Left renal cortex interstitium (tissue), 4 donors: ENCODE data around the gene RFESD. TPM values are rescaled to one million over a fixed set of nuclear protein-coding genes. Genes with fewer than 3 reads are reported as not detected.

ENCODE experiments used
- DNase-seq, 4 donors: peaks; one replicate each; pipeline ENCODE4 v3.0.0-alpha.2; 2013; ENCODE audit warnings: low read depth in 4 of 4, low spot score in 2 of 4, missing footprints in 1 of 4
- polyA plus RNA-seq, 4 donors: library from polyadenylated mRNA; unstranded; fragments of 120-200 nt; gene quantifications; one replicate each; pipeline ENCODE4 v1.2.1, GENCODE V29; 2013; ENCODE audit not compliant: insufficient read length in 4 of 4

RFESD gene
- polyA plus RNA-seq, 4 donors: 3.5 to 7.1 (median 4.9) TPM

DNA sequence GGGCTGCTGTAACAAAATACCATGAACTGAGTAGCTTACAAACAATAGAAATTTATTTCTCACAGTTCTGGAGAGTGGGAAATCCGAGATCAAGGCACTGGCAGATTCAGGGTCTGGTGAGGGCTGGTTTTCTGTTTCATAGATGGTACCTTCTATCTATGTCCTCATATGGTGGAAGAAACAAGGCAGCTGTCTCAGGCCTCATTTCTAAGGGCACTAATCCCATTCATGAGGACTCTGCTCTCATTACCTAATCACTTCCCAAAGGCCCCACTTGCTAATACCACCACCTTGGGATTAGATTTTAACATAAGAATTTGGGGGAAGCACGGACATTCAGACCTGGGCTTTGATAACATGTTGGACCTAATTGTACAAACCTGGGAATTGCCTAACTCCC is 13.5 kb downstream of the RFESD start:
- DNase-seq: no peak

DNA sequence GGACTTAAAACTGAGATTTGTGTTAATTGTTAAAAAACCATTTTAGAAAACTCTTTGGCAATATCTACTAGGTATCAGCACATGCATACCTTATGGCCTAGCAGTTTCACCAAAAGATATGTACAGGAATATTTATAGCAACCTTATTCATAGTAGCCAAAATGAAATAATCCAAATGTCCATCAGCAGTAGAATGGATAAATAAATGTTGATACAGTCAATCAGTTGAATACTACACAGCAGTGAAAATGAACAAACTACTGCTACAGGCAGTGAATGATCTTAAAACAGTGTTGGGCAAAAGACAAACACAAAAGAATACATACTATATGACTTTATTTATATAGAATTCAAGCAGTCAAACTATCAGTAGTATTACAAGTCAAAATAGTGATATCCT is 16.4 kb downstream of the RFESD start:
- no peak for DNase-seq

DNA sequence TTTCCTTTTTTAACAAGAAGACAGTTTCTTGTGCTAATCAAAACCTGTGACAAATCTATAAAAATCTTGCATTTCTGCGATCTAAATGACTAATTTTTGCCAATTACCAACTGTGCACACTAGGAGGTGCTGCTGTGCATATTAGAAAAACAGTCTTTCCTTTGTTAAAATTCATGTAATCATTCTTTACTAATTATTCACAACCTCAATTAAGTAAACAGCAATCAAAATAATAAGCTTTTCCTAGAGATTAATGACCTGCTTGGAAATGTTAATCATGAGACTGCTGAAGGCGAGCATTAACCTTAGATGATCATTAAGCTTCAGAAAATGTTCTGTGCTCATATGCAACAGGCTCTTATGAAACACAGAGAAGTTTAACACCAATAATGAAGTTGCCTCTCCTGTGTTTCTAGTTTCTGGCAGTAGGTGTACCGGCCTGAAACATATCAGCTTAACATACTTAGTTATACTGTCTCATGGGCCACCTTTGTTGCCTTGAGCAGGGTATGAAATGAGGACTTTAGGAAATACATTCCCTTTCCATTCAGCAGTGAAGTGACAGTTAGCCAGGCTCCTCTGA is 17.7 kb downstream of the RFESD start:
- peak; percentile 22 to 45 (median 34) for DNase-seq

DNA sequence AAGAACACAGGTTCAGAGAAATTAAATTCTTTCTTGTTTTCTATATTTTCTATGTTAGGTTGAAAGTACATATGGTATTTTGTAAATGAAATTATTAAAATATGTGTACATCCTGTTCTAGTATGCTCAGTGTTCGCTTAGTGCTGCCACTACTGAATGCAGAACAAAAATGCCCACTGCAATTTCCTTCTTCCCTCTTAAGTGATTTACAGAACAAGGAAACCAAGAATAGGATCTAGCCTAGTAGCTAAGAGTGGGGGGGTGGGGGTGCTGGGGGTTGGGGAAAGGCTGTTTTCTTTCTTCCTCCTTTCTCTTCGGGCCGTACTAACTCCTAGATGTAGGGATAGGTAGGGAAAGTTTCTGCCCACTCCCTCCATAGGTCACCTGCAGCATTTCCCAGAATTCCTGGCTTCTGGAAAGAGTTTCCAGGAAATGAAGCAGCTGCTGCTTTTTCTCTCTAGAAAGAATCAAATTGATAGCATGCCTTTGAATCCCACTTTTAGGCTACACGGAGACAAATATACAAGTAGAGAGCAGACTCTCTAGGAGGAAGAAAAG is 20.6 kb downstream of the RFESD start:
- DNase-seq: no peak

DNA sequence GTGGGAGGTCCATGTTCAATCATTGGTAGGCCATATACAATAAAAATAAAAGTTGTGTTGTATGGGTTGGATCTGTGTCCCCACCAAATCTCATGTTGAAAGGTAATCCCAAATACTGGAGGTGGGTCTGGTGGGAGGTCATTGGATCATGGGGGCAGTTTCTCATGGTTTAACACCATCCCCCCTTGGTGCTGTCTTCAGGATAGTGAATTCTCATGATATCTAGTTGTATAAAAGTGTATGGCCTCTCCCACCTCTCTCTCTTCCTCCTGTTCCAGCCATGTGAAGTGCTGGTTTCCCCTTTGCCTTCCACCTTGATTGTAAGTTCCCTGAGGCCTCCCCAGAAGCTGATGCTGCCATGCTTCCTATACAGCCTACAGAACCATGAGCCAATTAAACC is 21.1 kb downstream of the RFESD start:
- DNase-seq: no peak

DNA sequence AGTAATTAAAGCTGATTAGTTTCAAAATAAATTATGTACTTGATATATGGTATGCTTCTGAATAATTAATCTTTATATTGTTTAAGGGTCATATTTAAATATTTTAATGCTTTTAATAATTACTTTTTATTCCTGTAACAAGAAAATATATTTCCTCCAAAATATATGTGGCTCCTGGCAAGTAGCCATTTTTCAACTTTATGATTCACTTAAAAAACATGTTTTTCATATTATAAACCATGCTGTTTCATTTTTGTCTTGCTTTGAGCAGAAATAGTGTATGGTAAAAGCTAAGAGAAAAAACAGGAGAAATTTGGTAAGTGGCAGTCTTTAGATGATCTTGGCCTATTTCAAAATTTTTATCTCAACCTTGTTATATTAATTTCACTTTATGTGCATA is 21.6 kb downstream of the RFESD start:
- no peak for DNase-seq

DNA sequence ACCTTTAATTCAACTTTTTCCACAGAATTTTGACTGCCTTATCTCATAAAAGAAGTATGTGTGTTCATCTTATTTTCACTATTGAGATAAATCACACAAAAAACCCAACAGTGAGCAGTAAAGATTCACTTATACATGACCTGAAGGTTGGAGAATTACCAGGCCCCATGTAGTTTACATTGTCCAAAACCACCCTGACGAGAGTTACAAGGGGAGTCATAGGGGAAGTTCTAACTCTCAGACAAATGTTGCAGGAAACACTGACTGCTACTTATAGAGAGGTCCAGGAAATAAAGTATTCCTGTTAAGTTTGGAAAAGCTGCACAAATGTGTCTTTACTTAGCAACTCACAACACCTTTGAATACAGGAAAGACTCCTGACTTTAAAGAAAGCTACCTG is 22.2 kb downstream of the RFESD start:
- no peak for DNase-seq

DNA sequence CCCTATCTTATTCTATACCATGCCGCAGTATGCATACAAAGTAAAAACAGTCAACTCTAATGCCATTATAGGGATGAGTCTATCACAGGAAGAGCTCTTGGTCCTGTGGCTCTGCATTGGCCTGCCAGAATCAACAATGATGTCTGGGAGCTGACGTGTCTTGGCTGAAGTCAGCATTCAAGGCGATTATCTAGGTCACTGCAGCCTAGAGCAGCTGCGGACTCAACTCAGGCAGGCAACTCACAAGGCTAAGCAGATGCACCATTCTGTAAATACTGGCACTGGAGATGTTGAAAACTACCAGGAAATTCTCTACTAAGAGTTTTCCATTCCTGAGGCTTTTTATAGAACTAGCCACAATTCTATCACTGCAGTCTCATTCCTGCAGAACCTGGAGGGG is 23.0 kb downstream of the RFESD start:
- DNase-seq: no peak

DNA sequence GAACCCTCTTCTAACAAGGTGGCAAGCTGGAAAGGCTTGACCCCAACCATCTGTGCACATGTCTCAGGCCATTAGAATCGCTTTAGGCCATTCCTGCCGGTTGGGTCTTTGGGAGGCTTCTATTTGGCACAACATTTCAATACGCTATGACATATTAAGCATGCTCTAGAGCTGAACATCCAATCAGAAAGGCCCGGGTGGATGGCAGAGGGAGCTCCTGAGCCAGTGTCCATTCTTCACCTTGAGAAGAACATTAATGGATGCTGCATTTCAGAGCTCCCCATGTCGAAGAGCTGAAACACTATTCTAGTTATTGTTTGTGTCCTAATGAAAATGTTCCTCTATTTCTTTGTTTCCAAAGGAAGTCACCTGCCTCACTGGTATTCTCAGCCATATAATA is 23.4 kb downstream of the RFESD start:
- DNase-seq: no peak

DNA sequence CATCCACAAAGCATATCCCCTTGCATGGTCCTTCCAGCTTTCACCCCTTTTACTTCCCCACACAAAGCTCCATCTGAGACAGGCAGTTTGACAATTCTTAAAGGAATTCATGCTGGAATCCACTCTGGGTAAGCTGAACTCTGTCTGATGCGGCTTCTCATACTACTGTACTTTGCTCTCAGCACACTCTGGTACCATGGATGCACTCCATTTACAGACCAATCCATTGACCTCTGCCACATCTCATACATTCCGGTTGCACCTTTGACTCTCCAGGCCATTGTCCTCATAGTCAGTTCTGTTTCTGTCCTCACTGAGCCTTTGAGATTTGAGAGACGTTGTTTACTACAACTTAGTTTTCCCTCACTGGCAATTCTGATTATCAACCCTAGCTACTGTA is 24.0 kb downstream of the RFESD start:
- DNase-seq: no peak

DNA sequence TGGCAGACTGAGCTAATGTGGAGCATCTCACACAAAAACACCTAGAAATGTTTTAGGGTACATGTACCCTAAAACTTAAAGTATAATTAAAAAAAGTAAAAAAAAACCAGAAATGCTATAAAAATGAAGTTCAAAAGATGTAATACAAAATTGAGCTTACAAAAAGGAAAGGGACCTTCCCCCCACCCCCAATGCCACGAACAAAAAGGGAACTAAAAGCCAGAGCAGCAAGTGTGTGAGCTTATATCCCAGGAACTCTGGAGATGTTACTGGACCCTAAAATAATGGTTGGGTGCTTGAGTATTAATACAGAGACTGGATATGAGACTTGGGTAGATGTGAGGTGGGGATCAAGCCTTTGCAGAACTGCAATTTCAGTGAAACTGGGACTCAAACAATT is 25.2 kb downstream of the RFESD start:
- DNase-seq: no peak

DNA sequence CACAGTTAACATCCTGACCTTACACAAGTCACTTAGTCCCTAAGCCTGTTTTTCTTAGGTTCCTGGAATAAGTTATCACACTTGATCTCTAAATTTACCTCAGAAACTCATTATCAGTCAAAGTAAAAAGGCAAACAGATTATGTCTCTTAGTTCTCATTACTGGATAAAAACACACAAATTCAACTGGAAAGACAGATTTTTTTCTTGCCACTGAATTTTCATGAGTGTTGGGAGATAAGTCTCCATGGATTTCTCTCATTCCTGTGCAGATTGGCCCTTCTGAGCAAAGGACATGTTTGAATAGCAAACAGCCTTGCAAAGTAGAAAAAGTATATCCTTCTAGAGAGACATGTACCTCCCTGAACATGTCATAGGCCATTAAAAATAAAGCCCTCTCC is 26.1 kb downstream of the RFESD start:
- no peak for DNase-seq

DNA sequence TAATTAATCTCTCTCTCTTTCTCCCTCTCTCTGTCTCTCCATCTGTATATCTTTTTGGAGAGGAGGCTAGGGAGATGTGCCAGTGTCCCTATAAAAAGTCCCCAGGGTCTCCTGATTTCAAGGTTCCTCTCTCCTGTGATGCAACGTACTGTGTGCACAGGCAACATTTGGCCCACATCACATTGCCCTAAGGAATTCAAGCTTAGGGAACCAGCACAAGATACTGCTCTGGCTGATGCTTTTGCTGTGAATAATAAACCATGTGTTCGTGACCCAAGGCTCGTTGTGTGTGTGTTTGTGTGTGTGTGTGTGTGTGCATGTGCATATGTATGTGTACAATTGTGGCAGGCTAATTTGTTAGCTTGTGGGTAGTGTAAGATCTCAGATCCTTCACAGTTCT is 26.5 kb downstream of the RFESD start:
- DNase-seq: no peak

DNA sequence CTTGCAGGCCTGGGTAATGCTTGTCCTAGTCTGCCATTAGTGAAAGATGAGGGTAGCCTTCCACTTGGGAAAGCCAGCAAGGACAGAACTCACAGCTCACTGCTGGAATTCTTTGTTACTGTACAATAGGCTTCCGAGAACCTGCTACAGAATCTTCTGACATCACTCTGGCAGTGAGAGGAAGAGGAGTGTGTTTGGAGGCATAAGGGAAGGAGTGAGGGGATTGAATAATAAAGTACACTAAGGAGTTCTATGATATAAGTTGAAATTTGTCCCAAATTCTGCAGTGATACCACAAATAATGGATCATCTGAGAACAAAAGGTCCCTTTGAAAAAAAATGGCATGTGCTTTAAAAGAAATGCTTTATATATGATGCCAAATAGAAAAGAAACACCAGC is 36.3 kb downstream of the RFESD start, which contains the start of gene SPATA9:
TSS of gene SPATA9 (minus strand) at position 101 of the 400 bp plus-strand sequence. CDS start 137 bp downstream, outside the sequence.
- no peak for DNase-seq

DNA sequence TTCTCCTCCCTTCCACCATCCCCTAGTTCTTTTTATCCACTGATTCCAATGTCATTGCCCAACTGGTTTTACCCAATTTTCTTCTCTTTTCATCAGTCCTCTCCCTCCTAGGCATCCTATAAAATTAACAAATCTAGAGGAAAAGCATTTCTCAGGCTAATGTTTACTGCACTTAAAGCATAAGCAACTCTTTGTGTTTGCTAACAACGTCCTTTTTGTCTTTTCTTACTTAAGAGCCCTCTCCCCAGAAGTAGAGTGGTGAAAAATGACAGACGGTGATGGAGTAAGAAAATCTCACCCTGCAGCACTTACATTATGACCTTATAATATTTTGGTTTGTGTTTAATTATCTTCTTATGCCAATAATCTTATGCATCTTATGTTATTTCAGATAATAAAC is 37.8 kb downstream of the RFESD start:
- DNase-seq: no peak

DNA sequence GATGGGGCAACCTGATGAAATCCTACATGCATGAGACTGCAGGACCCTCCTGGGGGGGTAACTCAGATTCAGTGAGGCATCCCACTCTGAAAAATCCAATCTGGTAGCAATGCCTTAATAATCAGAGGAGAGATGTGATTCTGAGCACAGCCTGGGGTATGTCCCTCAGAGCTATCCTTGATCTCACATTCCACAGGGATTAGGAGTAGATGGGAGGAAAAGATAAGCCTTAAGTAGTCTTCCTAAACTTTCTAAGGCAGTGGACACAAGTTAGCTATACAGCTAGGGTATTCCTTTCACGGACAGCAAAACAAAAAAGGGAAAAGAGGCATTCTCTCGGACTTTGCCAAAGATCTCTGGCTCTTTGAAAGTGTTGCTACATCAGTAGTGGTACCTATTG is 40.1 kb downstream of the RFESD start:
- no peak for DNase-seq

DNA sequence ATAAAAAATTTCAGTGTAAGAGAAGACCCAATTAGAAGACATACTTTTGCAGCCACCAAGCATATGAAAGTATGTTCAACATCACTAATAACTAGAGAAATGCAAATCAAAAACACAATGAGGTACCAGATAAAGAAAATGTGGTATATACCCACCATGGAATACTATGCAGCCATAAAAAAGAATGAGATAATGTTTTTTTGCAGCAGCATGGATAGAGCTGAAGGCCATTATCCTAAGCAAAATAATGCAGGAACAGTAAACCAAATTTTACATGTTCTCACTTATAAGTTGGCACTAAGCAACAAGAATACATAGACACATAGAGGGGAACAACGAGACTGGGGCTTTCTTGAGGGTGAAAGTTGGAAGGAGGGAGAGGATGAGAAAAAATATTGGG is 43.1 kb downstream of the RFESD start:
- no peak for DNase-seq

DNA sequence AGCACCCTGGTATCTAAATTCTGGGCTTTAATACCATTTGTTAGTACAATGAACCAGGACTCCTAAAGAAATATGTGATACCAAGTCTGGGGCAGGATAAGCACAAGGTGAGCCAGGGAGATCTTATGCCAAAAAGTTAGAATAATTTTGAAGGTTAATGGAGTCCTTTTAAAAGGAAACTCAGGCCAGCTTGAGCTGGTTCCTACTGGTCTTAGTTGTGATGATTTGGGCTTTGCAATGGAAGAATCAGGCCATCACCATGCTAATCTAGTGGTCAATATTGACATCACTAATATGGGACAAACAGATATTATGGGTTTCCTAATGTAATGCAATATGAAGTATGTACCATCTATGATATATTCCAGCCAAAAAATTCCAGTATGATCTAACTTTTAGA is 43.8 kb downstream of the RFESD start:
- DNase-seq: no peak

DNA sequence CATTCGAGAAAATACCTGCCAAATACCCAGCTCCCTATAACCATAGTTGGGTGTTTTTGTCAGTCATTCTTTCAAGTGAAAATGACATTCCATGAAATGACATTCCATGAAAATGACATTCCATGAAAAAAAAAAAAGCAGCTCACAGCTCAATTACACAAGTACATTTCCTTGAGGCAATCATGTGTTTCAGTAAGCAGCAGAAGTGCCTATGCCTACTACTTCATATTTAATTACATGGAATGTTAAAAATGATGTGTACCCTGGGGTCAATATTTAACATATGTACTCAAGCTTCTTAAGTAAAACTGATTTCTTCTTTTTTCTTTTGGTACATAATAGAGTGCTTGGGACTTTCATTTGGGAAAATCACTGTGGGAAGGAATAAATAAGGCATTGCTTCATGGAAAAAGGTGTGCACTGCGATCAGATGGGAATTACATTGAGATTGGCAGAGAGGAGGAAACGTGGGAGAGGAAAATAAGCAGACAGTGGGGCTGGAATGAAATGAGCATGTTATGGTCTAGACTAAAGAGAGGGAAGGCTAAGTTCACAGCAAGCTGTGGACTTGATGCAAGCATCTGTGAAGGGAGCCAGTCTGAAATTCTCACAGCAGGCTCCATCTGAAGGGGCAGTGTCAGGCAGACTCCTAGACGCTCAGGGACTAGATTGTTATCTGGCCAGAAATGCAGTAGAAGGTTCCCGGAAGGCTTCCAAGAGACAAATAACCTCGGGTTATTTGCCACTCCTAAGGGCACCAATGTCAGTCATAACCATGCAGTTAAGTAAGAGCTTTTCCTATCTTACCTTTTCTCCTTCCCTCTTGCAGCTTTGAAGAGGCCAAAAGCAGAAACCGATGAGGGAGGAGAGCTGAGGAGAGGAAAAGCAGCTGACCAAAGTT is 51.5 kb downstream of the RFESD start:
- peak in 1 of 4 donors; percentile 21 for DNase-seq

DNA sequence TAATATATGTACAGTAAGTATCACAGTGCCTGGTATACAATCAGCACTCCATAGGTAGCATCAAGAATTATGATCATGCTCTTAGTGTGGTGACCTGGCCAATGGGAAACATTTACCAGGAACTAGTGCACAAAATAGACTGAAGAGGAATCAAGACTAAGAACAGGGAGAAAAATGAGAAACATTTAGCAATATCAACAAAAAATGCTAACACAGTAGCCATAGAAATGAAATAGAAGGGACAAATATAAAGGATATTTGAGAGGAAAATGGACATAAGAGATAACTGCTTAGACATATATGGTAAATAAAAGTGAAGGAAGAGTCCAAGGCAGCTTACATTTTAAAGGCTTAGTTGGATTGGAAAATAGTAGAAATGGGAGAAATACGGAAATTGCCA is 52.8 kb downstream of the RFESD start:
- DNase-seq: no peak

DNA sequence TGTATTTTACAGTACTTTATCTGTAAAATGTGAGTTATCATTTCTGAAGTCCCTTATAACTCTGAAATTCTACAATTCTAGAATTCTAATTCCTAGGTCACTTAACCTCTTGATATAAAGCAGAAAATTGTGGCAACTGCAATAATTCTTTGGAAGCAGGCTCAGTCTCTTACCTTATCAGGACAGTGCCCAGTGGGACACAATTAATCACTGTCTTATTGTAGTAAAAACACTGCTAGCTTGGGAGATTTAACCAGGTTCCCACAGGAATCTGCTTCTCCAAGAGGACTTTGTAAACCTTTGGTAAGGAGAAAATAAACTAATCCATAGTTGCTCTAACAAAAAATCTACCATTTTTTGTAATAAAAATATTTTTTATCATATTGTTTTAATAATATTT is 54.5 kb downstream of the RFESD start:
- DNase-seq: no peak

DNA sequence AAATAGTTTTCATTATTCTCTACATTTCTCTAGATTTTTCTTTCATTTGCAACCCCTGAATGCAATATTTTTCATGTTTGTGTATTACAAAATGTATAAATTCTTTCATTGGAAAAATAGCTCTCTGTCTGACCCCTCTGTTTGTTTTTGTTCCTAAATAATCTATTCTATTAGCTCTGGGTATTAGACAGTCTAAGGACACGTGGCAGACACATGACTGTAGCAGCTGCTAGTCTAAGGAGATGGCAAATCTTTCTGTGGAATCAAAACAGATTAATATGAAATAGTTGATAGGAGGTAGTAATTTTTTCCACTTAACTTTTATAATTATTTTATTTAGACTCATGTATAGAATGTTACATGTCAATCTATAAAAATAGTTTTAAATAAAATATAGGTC is 57.6 kb downstream of the RFESD start:
- no peak for DNase-seq
